HG02798 (cell line): Measurements from ENCODE around the gene TPSD1.
"Not testable (repeated sequence)": the region's sequence is repeated elsewhere in the genome, so short reads cannot be mapped to it uniquely, and the experiment has no call there.

ENCODE experiments used
- ATAC-seq: cut with Tn5 transposase; IDR thresholded peaks from one replicate; pipeline ENCODE4 v1.9.1; 2021; ENCODE audit warnings: mild to moderate bottlenecking; ENCODE audit not compliant: unreplicated experiment, poor library complexity

TPSD1 gene

DNA sequence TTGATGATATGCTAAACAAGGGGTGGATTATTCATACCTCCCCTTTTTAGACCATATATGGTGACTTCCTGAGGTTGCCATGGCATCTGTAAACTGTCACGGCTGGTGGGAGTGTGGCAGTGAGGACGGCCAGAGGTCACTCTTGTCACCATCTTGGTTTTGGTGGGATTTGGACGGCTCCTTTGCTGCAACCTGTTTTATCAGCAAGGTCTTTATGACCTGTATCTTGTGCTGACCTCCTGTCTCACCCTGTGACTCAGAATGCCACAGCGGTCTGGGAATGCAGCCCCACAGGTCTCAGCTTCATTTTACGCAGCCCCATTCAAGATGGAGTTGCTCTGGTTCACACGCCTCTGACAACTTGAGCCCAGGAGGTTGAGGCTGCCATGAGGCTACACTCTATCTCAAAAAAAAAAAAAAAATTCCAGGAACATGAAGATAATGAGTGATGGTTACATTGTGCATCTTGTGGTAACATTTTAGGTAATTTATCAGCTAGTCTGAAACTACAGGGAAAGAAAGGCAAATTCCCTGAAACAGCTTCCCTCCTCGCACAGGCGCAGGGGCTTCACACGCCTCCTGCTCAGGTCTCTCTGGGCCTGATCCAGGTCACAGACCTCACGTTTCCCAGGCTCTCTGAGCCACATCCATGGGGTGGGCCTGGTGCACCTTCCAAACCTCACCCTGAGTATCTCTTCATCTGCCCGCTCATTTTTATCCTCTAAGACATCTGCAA lies 38.2 kb downstream of the TPSD1 start:
- ATAC-seq, result no peak

GRCh38 chr16:1295465-1295864 lies 39.6 kb downstream of the TPSD1 start:
- no peak for ATAC-seq

- ATAC-seq, result not testable (repeated sequence)
These were observed 40.8 kb downstream of the TPSD1 start for GRCh38 chr16:1296688-1297017.

- no peak for ATAC-seq
These were observed 41.3 kb downstream of the TPSD1 start for GRCh38 chr16:1297018-1297696.

GRCh38 chr16:1298406-1298805 lies 42.5 kb downstream of the TPSD1 start:
- ATAC-seq, result no peak

GRCh38 chr16:1299012-1299867 lies 43.4 kb downstream of the TPSD1 start:
- ATAC-seq, result no peak

DNA sequence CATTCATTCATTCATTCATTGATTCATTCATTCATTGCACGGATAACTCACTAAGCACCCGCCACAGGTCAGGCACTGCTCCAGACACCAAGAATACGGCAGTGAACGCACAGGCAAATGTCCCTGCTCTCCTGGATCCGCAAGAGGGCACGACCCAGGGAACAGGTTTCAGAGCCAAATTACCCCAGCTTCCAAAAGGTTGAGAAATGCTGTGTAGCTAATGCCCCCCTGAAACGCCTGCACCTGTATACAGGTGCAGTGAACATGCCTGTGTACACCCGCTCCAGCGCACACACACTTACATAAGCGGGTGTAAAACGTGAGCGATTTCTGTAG lies 44.0 kb downstream of the TPSD1 start:
- no peak for ATAC-seq

DNA sequence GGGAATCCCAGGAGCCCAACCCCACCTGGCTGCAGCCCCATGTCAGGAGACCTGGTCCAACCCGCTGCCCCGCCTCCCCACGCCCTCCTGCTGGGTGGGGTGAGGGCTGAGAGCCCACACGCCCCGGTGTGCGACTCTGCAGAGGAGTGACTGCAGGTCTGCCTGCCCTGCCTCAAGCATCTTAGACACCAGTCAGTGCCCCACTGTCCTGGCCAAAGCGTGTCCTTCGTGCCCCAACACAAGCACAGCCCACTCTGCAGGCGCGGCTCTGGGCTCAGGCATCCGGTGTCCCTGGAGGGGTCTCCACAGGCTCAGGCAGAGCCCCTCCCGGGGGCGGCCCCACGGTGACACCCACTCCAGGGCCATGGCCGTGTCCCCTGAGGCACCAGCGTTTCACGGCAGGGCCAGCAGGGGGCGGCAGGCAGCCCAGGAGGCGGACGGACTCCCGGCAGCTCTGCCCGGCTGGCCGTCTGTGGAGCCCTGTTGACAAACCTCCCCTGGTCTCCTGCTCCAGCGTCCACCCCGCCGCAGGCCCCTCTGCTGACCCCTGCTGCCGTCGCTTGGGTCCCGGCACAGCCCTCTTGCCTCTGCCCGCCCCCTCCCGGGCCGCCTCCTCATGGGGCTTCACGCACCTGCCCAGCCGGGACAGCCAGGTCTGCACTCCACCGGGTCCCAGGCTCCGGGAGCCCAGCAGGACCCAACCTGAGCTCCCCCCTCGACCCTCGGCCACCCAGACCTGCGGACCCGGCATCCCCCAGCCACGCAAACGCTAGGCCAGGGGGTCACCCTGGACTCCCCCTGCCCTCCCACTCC lies 45.0 kb downstream of the TPSD1 start:
- ATAC-seq, result no peak

DNA sequence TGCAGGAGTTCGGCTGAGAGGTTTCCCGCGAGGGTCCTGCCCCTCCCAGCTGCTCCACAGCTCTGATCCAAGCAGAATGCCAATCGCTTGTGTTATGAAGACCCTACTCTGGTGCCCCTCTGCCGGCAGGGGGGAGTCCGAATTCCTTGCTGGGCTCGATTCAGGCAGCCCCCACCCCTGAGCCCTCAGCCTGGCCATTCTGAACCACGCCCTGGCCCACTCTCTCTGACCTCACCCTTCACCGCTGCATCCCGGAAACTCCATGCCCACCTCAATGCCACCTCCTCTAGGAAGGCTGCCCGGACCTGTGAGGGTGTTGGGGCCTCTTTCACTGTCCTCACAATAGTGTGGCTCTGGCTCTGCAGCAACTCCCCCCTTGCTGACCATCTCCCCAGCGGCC lies 45.7 kb downstream of the TPSD1 start:
- ATAC-seq, result no peak

DNA sequence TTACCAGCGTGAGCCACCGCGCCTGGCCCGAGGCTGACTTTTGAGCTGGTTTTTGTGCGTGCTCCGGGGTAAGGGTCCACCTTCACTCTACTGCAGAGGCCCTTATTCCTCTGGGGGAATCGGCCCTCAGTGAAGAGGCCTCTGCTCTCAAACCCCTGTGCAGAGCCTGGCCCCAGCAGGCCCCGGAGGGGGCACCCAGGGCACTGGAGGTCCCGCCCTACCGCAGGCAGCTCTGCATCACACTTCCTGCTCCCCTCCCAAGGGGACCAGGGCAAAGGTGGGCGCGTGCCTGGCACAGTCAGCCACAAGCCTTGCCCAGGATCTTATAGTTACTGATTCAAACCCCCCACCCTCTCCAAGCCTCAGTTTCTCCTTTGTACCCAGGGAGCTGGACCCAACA lies 50.0 kb downstream of the TPSD1 start:
- no peak for ATAC-seq

- ATAC-seq, result no peak
These were observed 50.5 kb downstream of the TPSD1 start for GRCh38 chr16:1306334-1306733.

- no peak for ATAC-seq
These were observed 52.4 kb downstream of the TPSD1 start for GRCh38 chr16:1308036-1308976.
